ENCODE results near the gene NUDT21.

DNA sequence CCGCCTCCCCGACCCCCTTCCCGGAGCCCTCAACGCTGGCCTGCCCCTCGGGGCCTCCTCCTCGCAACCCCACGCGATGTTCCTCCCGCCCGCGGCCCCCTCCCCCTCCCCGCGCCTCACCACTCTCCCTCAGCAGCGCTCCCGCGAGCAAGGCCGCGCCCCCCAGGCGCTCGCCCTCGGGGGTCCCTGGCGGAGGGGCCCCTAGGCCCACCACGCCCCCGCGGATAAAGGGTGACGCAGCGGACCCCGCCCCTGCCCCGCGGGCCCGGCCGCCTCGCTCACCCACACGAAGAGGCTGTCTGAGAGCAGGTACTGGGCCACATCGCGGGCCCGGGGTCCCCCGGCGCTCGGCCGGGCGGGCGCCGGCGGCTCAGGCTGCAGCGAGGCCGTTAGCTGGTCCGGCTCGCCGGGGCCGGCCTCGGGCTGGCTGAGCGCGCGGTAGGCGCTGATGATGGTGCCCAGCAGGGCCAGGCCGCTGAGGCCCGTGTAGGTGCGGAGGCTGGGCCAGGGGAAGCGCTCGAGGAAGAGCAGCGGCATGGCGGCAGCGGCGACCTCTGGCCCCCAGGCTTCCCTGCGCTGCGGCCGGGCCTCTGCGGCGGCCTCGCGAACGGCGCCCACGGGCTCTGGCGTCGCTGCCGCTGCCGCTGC, 26.2 kb downstream of the NUDT21 start:
- no peak for TF ChIP-seq POLR2AphosphoS5 (IDR thresholded peaks at IDR 0.05; ENCODE audit: low read depth, low read length)
- no peak for TF ChIP-seq YY1 (IDR thresholded peaks at IDR 0.05; ENCODE audit: low read depth, low read length)
- no peak for TF ChIP-seq POLR2A (IDR thresholded peaks at IDR 0.05; ENCODE audit: control extremely low read depth in 1 of 2, low read depth in 2 of 2, low read length in 2 of 2)
- no peak for TF ChIP-seq EP300 (IDR thresholded peaks at IDR 0.05; ENCODE audit: borderline replicate concordance in 1 of 2, low read depth in 2 of 2, low read length in 2 of 2)
- no peak for TF ChIP-seq RBBP5 (IDR thresholded peaks at IDR 0.05; ENCODE audit: borderline replicate concordance, low read depth, low read length)
- TF ChIP-seq EZH2 (IDR thresholded peaks at IDR 0.05; ENCODE audit: low read depth, low read length, severe bottlenecking), result no peak
- no peak for TF ChIP-seq TAF1 (IDR thresholded peaks at IDR 0.05; ENCODE audit: low read depth, low read length)
- TF ChIP-seq EGR1 (IDR thresholded peaks at IDR 0.05; ENCODE audit: borderline replicate concordance, low read depth, low read length), result peak; percentile 20; the same call in 1 of the 2 replicates
- TF ChIP-seq, protein P1, sequence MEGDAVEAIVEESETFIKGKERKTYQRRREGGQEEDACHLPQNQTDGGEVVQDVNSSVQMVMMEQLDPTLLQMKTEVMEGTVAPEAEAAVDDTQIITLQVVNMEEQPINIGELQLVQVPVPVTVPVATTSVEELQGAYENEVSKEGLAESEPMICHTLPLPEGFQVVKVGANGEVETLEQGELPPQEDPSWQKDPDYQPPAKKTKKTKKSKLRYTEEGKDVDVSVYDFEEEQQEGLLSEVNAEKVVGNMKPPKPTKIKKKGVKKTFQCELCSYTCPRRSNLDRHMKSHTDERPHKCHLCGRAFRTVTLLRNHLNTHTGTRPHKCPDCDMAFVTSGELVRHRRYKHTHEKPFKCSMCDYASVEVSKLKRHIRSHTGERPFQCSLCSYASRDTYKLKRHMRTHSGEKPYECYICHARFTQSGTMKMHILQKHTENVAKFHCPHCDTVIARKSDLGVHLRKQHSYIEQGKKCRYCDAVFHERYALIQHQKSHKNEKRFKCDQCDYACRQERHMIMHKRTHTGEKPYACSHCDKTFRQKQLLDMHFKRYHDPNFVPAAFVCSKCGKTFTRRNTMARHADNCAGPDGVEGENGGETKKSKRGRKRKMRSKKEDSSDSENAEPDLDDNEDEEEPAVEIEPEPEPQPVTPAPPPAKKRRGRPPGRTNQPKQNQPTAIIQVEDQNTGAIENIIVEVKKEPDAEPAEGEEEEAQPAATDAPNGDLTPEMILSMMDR (IDR thresholded peaks at IDR 0.05; ENCODE audit: control extremely low read depth in 1 of 3, insufficient read depth in 1 of 3, low read depth in 1 of 3, low read length in 3 of 3), result no peak
- no peak for TF ChIP-seq ASH2L (IDR thresholded peaks at IDR 0.05; ENCODE audit: low read length)
- TF ChIP-seq PHF8 (conservative IDR thresholded peaks at IDR 0.05; ENCODE audit: low read depth, low read length), result peak; percentile 56
- no peak for TF ChIP-seq JUN (IDR thresholded peaks at IDR 0.05; ENCODE audit: low read depth, low read length)
- no peak for TF ChIP-seq FOSL1 (IDR thresholded peaks at IDR 0.05; ENCODE audit: insufficient read depth, low read depth, low read length)

Data from H1 (cell line).